Activated CD4-positive, alpha-beta T cell treated with anti-CD3 and anti-CD28 coated beads, Interleukin-2, amount 10 ng/mL, durations not matched to agents 7 days and 5 days (primary cell): Measurements from ENCODE around the gene SLC35G6. TPM values are rescaled to one million over a fixed set of nuclear protein-coding genes. Genes with fewer than 3 reads are reported as not detected.

Experiments used
- CTCF ChIA-PET: fragments of 350-600 bp; sonication (Branson Sonifier 250); formaldehyde crosslinking; loops from one replicate; lab custom pipeline; 2021; ENCODE audit warnings: antibody characterized with exemption; lab: Charles Lee
- POLR2A ChIA-PET: fragments of 350-600 bp; sonication (Branson Sonifier 250); formaldehyde crosslinking; loops from one replicate; lab custom pipeline; 2021; ENCODE audit warnings: antibody characterized with exemption; lab: Charles Lee
- DNase-seq: peaks from one replicate; pipeline ENCODE4 v3.0.0-alpha.2; 2020
- H3K27ac Mint-ChIP-seq: one replicate; pipeline ENCODE4 v1.8.0; 2021; ENCODE audit warnings: mild to moderate bottlenecking, moderate library complexity, mixed read lengths
- H3K27me3 Mint-ChIP-seq: one replicate; pipeline ENCODE4 v1.8.0; 2021; ENCODE audit warnings: mixed read lengths
- H3K36me3 Mint-ChIP-seq: one replicate; pipeline ENCODE4 v1.8.0; 2021; ENCODE audit warnings: low read depth, mixed read lengths
- H3K4me1 Mint-ChIP-seq: one replicate; pipeline ENCODE4 v1.8.0; 2021; ENCODE audit warnings: mixed read lengths
- H3K4me3 Mint-ChIP-seq: one replicate; pipeline ENCODE4 v1.8.0; 2021; ENCODE audit warnings: mild to moderate bottlenecking, moderate library complexity, mixed read lengths
- H3K9me3 Mint-ChIP-seq: one replicate; pipeline ENCODE4 v1.8.0; 2021; ENCODE audit warnings: mixed read lengths
- total RNA-seq, 2 experiments: library from RNA; stranded (reverse); gene quantifications; one replicate each; pipeline ENCODE4 v1.2.3, GENCODE V29; 2021

SLC35G6 gene
- total RNA-seq, 2 experiments from 2014 or later = not detected

DNA sequence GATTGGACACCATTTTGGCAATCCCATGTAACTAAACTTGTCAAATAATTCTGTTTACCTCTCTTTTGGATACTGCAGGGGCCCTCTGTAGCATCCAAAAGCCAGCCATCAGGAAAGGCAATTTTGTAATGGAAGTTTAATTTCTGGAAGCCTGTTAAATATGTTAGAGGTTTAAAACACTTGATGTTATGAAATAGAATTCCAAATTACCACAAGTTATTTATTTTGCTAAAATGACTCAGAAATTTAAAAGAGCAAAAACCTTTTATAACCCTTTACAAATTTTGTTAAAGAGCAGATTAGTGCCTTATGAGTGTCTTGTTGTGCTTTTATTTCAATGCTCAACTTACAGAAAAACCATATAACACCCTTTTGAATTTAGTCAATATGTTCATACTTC lies 47.6 kb downstream of the SLC35G6 start:
- no peak overlapping the region for H3K4me3 Mint-ChIP-seq
- no peak overlapping the region for H3K27ac Mint-ChIP-seq
- peaks cover 1% of the 10 kb centered on the region for H3K27me3 Mint-ChIP-seq
- ChIA-PET POLR2A (no interaction called here), CTCF (no interaction called here)
- DNase-seq = no peak
- H3K36me3 Mint-ChIP-seq = peaks cover 7% of the 10 kb centered on the region
- H3K9me3 Mint-ChIP-seq = peaks cover 21% of the 10 kb centered on the region
- no peaks in the 10 kb centered on the region for H3K4me1 Mint-ChIP-seq

GRCh38 chr17:7530023-7530900 lies 49.0 kb downstream of the SLC35G6 start:
- Mint-ChIP-seq H3K4me3 (no peak overlapping the region), H3K4me1 (no peaks in the 10 kb centered on the region), H3K36me3 (peaks cover 7% of the 10 kb centered on the region), H3K27me3 (no peaks in the 10 kb centered on the region), H3K9me3 (peaks cover 20% of the 10 kb centered on the region), H3K27ac (no peak overlapping the region)
- DNase-seq = no peak
- ChIA-PET CTCF (interaction anchor here (1.0 kb wide), 1 partner anchor 17 kb away, joined by 5 read pairs; no protein-coding TSS in a partner anchor), POLR2A (no interaction called here)

Other genes starting within 250 kb of the SLC35G6 start
- 10 to 100 TPM; 53.2 TPM for gene DVL2, start 246.9 kb upstream of the SLC35G6 start, total RNA-seq
- 10 to 100 TPM; 55.9 to 59.2 TPM for gene PHF23, start 242.0 kb upstream of the SLC35G6 start, total RNA-seq
- gene GABARAP, start 239.0 kb upstream of the SLC35G6 start, total RNA-seq = 100 to 1,000 TPM; 256 to 279 TPM
- gene CTDNEP1, start 229.7 kb upstream of the SLC35G6 start, total RNA-seq = 100 to 1,000 TPM; 168 to 183 TPM
- gene ELP5, start 229.2 kb upstream of the SLC35G6 start, total RNA-seq = 10 to 100 TPM; 41.7 to 42.4 TPM
- gene CLDN7, start 219.0 kb upstream of the SLC35G6 start, total RNA-seq = under 1 TPM in 1 of 2 experiments, not detected in 1; 0.29 TPM
- gene SLC2A4, start 199.7 kb upstream of the SLC35G6 start, total RNA-seq = not detected
- under 1 TPM; 0.55 to 0.83 TPM for gene YBX2, start 186.8 kb upstream of the SLC35G6 start, total RNA-seq
- gene EIF5A, start 173.8 kb upstream of the SLC35G6 start, total RNA-seq = 100 to 1,000 TPM; 470 to 502 TPM
- gene GPS2, start 166.1 kb upstream of the SLC35G6 start, total RNA-seq = 100 to 1,000 TPM in 1 of 2 experiments, 10 to 100 TPM in 1; 85.9 to 105 TPM
- 10 to 100 TPM; 34.7 to 38.1 TPM for gene NEURL4, start 152.1 kb upstream of the SLC35G6 start, total RNA-seq
- gene ACAP1, start 144.9 kb upstream of the SLC35G6 start, total RNA-seq = 100 to 1,000 TPM; 727 to 775 TPM
- gene KCTD11, start 129.3 kb upstream of the SLC35G6 start, total RNA-seq = 10 to 100 TPM; 11.2 to 12.5 TPM
- gene TMEM95, start 126.3 kb upstream of the SLC35G6 start, total RNA-seq = under 1 TPM in 1 of 2 experiments, not detected in 1; 0.23 TPM
- gene TNK1, start 100.4 kb upstream of the SLC35G6 start, total RNA-seq = 1 to 10 TPM; 1.5 to 2.1 TPM
- gene PLSCR3, start 86.9 kb upstream of the SLC35G6 start, total RNA-seq = 100 to 1,000 TPM; 151 to 161 TPM
- 10 to 100 TPM; 47.2 to 48.3 TPM for gene TMEM256, start 77.3 kb upstream of the SLC35G6 start, total RNA-seq
- 1 to 10 TPM in 1 of 2 experiments, under 1 TPM in 1; 0.89 to 1.4 TPM for gene NLGN2, start 73.6 kb upstream of the SLC35G6 start, total RNA-seq
- gene SPEM1, start 61.1 kb upstream of the SLC35G6 start, total RNA-seq = not detected
- not detected for gene SPEM2, start 55.8 kb upstream of the SLC35G6 start, total RNA-seq
- gene SPEM3, start 52.6 kb upstream of the SLC35G6 start, total RNA-seq = not detected
- 10 to 100 TPM; 16.7 to 18.1 TPM for gene TMEM102, start 46.0 kb upstream of the SLC35G6 start, total RNA-seq
- 1 to 10 TPM; 6.8 to 9.4 TPM for gene FGF11, start 41.9 kb upstream of the SLC35G6 start, total RNA-seq
- gene CHRNB1, start 36.4 kb upstream of the SLC35G6 start, total RNA-seq = 10 to 100 TPM; 18.8 to 19.2 TPM
- gene ZBTB4, start 1.8 kb upstream of the SLC35G6 start, total RNA-seq = 10 to 100 TPM; 25.8 to 28.4 TPM
- 100 to 1,000 TPM; 175 to 201 TPM for gene POLR2A, start 2.9 kb downstream of the SLC35G6 start, total RNA-seq
- gene TNFSF12, start 67.6 kb downstream of the SLC35G6 start, total RNA-seq = 10 to 100 TPM; 79.6 to 82.5 TPM
- gene TNFSF13, start 77.3 kb downstream of the SLC35G6 start, total RNA-seq = 1 to 10 TPM; 3.8 to 4.0 TPM
- 10 to 100 TPM; 51.8 to 53.0 TPM for gene SENP3, start 80.5 kb downstream of the SLC35G6 start, total RNA-seq
- 1 to 10 TPM; 3.8 to 4.4 TPM for gene CD68, start 98.2 kb downstream of the SLC35G6 start, total RNA-seq
- gene MPDU1, start 102.4 kb downstream of the SLC35G6 start, total RNA-seq = 10 to 100 TPM; 62.3 to 81.7 TPM
- under 1 TPM; 0.57 to 0.71 TPM for gene SOX15, start 108.6 kb downstream of the SLC35G6 start, total RNA-seq
- 10 to 100 TPM; 27.5 to 28.8 TPM for gene FXR2, start 133.5 kb downstream of the SLC35G6 start, total RNA-seq
- 10 to 100 TPM; 18.5 to 23.6 TPM for gene SAT2, start 146.4 kb downstream of the SLC35G6 start, total RNA-seq
- gene SHBG, start 148.7 kb downstream of the SLC35G6 start, total RNA-seq = not detected
- gene ATP1B2, start 169.5 kb downstream of the SLC35G6 start, total RNA-seq = under 1 TPM in 1 of 2 experiments, not detected in 1; 0.08 TPM
- gene TP53, start 206.0 kb downstream of the SLC35G6 start, total RNA-seq = 100 to 1,000 TPM; 154 to 182 TPM
- gene WRAP53, start 207.0 kb downstream of the SLC35G6 start, total RNA-seq = 10 to 100 TPM; 22.6 to 24.2 TPM
- gene EFNB3, start 223.8 kb downstream of the SLC35G6 start, total RNA-seq = not detected
- gene DNAH2, start 236.3 kb downstream of the SLC35G6 start, total RNA-seq = not detected